Fibroblast of mammary gland (primary cell): ENCODE results near the gene NCOA7.
"Not testable (repeated sequence)": the region's sequence is repeated elsewhere in the genome, so short reads cannot be mapped to it uniquely, and the experiment has no call there.

ENCODE experiments used
- DNase-seq: peaks from one replicate; pipeline ENCODE4 v3.0.0-alpha.2; 2010; ENCODE audit warnings: low read depth
- H3K4me3 ChIP-seq: 2 replicates; pipeline ENCODE4 v1.5.1; 2011; ENCODE audit warnings: low read depth, mild to moderate bottlenecking, low read length, moderate library complexity; ENCODE audit not compliant: control insufficient read depth
- CTCF ChIP-seq: conservative IDR thresholded peaks from 2 replicates; pipeline ENCODE4 v1.5.1; 2011; ENCODE audit warnings: low read depth, low read length, inconsistent platforms; ENCODE audit not compliant: control insufficient read depth, insufficient read depth

NCOA7 gene

GRCh38 chr6:125887372-125887771 is 96.6 kb downstream of the NCOA7 start:
- no peak for DNase-seq
- TF ChIP-seq CTCF, result no peak
- no peak overlapping the region for H3K4me3 ChIP-seq

GRCh38 chr6:125888989-125889656 is 98.4 kb downstream of the NCOA7 start:
- peak; percentile 51 for TF ChIP-seq CTCF
- peak; percentile 56 for DNase-seq
- H3K4me3 ChIP-seq, result no peak overlapping the region

- no peak for DNase-seq
- no peak overlapping the region for H3K4me3 ChIP-seq
- TF ChIP-seq CTCF, result no peak
These were observed 109.0 kb downstream of the NCOA7 start for GRCh38 chr6:125899726-125900182.

GRCh38 chr6:125904871-125905270 is 114.1 kb downstream of the NCOA7 start:
- H3K4me3 ChIP-seq, result no peak overlapping the region
- TF ChIP-seq CTCF, result no peak
- peak; percentile 96 for DNase-seq

GRCh38 chr6:125906158-125906998 is 115.6 kb downstream of the NCOA7 start:
- no peak overlapping the region for H3K4me3 ChIP-seq
- peak; percentile 83 for TF ChIP-seq CTCF
- peak; percentile 38 for DNase-seq

GRCh38 chr6:125910527-125910926 is 119.8 kb downstream of the NCOA7 start:
- no peak overlapping the region for H3K4me3 ChIP-seq
- peak; percentile 76 for DNase-seq
- no peak for TF ChIP-seq CTCF

GRCh38 chr6:125911051-125911451 is 120.3 kb downstream of the NCOA7 start:
- H3K4me3 ChIP-seq, result not testable (repeated sequence)
- peak; percentile 14 for DNase-seq

- not testable (repeated sequence) for DNase-seq, H3K4me3 ChIP-seq
These were observed 121.7 kb downstream of the NCOA7 start for GRCh38 chr6:125912430-125912829.
